M059J (cell line): ENCODE results near the gene EBF4. TPM values are rescaled to one million over a fixed set of nuclear protein-coding genes. Genes with fewer than 3 reads are reported as not detected.

Experiments used
- DNase-seq: peaks from one replicate; pipeline ENCODE4 v3.0.0-alpha.2; 2012; ENCODE audit warnings: low read depth
- total RNA-seq: library from RNA; depleted of rRNA; stranded (reverse); fragments of >200 nt; shearing (Covaris generic); gene quantifications from 2 replicates; pipeline ENCODE4 v1.2.3, GENCODE V29; 2014

Gene EBF4
- total RNA-seq, 1 experiment from 2014 or later = 1.5 TPM

GRCh38 chr20:2699775-2700413 lies 7.3 kb downstream of the EBF4 start:
- DNase-seq = no peak

GRCh38 chr20:2700913-2701620 lies 8.5 kb downstream of the EBF4 start:
- DNase-seq = no peak

GRCh38 chr20:2701671-2702081 lies 9.1 kb downstream of the EBF4 start:
- DNase-seq = no peak

GRCh38 chr20:2703716-2704475 lies 11.3 kb downstream of the EBF4 start:
- no peak for DNase-seq

GRCh38 chr20:2705931-2706645 lies 13.5 kb downstream of the EBF4 start:
- DNase-seq = no peak

GRCh38 chr20:2706688-2707352 lies 14.2 kb downstream of the EBF4 start:
- no peak for DNase-seq

- no peak for DNase-seq
Measured at GRCh38 chr20:2707353-2708072, 14.9 kb downstream of the EBF4 start.

GRCh38 chr20:2708073-2708415 lies 15.5 kb downstream of the EBF4 start:
- DNase-seq = no peak

- DNase-seq = no peak
Measured at GRCh38 chr20:2708665-2709064, 16.1 kb downstream of the EBF4 start.

- no peak for DNase-seq
Measured at GRCh38 chr20:2709205-2709981, 16.8 kb downstream of the EBF4 start.

GRCh38 chr20:2713285-2713684 lies 20.7 kb downstream of the EBF4 start:
- peak; percentile 33 for DNase-seq

- DNase-seq = no peak
Measured at GRCh38 chr20:2729251-2729713, 36.7 kb downstream of the EBF4 start.

GRCh38 chr20:2729791-2730190 lies 37.2 kb downstream of the EBF4 start:
- DNase-seq = no peak

- DNase-seq = no peak
Measured at GRCh38 chr20:2734899-2735298, 42.3 kb downstream of the EBF4 start.

- DNase-seq = no peak
Measured at GRCh38 chr20:2736441-2736840, 43.9 kb downstream of the EBF4 start.

GRCh38 chr20:2738331-2739041 lies 45.9 kb downstream of the EBF4 start:
- no peak for DNase-seq

- DNase-seq = no peak
Measured at GRCh38 chr20:2739042-2739398, 46.4 kb downstream of the EBF4 start.

GRCh38 chr20:2740702-2741101 lies 48.1 kb downstream of the EBF4 start:
- no peak for DNase-seq

GRCh38 chr20:2741463-2741862 lies 48.9 kb downstream of the EBF4 start:
- DNase-seq = no peak

- DNase-seq = no peak
Measured at GRCh38 chr20:2741881-2742280, 49.3 kb downstream of the EBF4 start.
